SK-N-MC (cell line): ENCODE results near the gene FOXS1.

Experiments
- EZH2 ChIP-seq: fragments of 200-600 bp; sonication (generic); IDR thresholded peaks from one replicate; pipeline ENCODE4 v1.6.1; 2017; ENCODE audit warnings: antibody characterized with exemption
- POLR2AphosphoS5 ChIP-seq: IDR thresholded peaks from 2 replicates; pipeline ENCODE4 v1.6.1; 2012; ENCODE audit warnings: mild to moderate bottlenecking, low read depth, low read length, borderline replicate concordance

DNA sequence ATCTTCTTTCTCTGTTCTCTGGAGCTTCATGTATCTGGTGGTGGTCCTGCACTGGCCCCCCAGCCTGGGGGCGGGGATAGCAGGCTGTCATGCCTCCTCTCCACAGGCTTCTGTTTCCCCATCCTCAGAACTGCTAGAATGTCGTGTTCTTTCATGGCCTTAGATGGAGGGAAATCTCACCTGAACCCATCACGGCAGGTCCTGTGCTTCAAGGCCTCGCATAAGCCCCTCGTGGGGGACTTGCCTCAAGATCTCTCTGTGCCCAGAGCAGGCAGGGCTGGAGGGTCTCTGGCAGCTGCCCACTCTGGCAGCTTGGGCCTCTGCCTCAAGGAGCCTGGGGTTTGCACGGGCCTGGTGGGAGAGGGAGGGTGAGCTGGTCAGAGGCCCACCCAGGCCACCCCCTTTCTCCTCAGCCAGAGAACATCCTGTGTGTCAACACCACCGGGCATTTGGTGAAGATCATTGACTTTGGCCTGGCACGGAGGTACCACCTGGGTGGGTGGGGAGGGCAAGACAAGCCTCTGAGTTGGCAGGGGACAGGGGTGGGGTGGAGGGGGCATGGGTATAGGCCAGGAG is 14.9 kb downstream of the FOXS1 start:
- TF ChIP-seq POLR2AphosphoS5 (no peak), EZH2 (no peak)
